ENCODE results near the gene ZFYVE1.
A peak's percentile ranks its signal among the peaks of the same experiment; 100 is the strongest.
"Not testable (repeated sequence)": the region's sequence is repeated elsewhere in the genome, so short reads cannot be mapped to it uniquely, and the experiment has no call there.

The ZFYVE1 gene

DNA sequence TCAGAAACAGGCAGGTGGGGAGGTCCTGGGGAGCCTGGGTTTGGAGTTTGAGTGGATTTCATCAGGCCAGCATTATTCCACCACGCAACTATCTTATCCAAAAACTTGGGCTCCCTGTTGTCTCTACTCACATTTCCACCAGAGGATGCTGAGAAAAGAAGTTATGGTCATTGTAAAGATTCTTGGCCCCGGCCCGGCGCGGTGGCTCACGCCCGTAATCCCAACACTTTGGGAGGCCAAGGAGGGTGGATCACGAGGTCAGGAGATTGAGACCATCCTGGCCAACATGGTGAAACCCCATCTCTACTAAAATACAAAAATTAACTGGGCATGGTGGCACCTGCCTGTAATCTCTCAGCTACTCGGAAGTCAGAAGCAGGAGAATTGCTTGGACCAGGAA, 70.2 kb downstream of the ZFYVE1 start:
- DNase-seq (ENCODE audit: low read depth), result not testable (repeated sequence)

GRCh38 chr14:72952171-72952570, 74.7 kb downstream of the ZFYVE1 start:
- no peak for DNase-seq (ENCODE audit: low read depth)

GRCh38 chr14:72948481-72949138, 78.3 kb downstream of the ZFYVE1 start:
- DNase-seq (ENCODE audit: low read depth), result peak; percentile 49

DNA sequence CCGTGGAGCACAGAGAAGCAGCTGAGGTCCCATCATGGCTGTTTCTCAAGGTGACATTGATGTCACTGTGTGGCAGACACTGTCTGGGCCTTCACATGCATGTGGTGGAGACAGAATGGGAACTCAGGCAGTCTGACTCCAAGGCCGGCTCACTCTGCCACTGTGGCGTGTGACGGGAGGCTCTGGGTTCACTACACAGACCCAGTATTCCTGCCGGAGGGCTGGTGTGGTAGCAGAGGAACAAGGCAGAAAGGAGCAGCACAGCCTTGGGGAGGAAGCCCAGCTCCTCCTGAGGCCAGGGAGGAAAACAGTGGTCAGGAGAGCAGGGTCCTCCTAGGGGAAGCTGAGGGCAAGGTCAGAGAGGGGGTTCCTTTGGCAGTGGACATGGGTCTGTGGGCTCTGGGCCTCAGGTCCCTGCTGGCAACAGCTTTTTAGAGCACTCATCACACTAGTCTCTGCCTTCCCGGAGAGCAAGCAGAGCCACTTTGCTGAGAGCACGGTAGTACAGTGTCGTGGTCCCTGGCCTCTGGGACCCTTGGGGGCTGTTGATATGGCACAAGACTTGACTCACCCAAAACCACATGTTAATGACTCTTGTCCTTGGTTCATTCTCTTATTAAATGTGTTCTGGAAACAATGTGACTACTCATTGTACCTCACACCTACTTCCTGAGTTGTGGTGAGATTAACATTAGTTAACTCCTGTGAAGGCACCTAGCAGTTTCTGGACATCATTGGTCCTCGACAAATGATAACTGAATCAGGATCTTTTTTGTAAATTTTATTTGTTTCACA, 79.3 kb downstream of the ZFYVE1 start:
- no peak for DNase-seq (ENCODE audit: low read depth)

GRCh38 chr14:72946491-72946890, 80.4 kb downstream of the ZFYVE1 start:
- no peak for DNase-seq (ENCODE audit: low read depth)

DNA sequence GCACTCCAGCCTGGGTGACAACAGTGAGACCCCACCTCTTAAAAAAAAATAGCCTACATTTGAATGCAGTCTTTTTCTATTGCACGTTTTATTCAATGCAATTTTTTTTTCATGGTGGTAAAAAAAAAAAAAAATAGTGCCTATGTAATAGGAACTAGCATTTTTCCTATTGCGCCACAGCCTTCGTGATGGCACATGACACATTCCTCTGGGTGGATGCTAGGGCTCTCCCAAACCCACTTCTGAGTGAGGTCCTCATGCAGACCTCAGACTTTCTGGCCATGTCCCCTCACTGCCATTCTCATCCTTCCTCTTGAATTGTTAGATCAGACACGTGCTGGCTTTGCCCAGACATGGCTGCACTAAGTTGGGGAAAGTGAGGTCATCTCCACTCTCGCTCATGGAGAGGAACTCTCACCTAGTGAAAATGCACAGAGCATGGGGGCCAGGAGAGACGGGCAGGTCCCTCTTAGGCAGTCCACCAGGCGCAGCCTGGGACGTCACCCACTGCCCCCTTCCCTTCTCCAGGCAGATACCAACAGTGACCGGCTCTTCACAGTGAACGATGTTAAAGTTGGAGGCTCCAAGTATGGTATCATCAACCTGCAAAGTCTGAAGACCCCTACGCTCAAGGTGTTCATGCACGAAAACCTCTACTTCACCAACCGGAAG, 81.4 kb downstream of the ZFYVE1 start:
- no peak for DNase-seq (ENCODE audit: low read depth)

- no peak for DNase-seq (ENCODE audit: low read depth)
These were observed 83.0 kb downstream of the ZFYVE1 start for GRCh38 chr14:72943876-72944430.

GRCh38 chr14:72942934-72943333, 84.0 kb downstream of the ZFYVE1 start:
- no peak for DNase-seq (ENCODE audit: low read depth)

GRCh38 chr14:72941286-72941985, 85.5 kb downstream of the ZFYVE1 start:
- DNase-seq (ENCODE audit: low read depth), result no peak

DNA sequence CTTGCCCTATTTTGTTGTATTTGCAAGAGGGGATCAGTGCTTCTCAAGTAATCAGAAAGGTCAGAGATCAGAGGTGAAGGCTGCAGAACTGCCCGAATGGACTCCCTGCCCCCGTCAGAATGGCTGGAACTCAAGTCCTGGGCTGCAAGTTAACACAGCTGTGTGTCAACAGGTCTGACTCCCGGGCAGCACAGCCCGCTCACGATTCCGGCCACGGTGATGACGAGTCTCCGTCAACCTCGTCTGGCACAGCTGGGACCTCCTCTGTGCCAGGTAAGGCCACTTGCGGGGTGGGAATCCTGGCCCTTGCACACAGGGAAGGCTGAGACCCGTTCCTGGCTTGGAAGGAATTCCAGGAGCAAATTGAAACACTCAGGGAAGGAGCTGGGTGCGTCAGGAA, 87.3 kb downstream of the ZFYVE1 start:
- no peak for DNase-seq (ENCODE audit: low read depth)

- DNase-seq (ENCODE audit: low read depth), result no peak
These were observed 94.0 kb downstream of the ZFYVE1 start for GRCh38 chr14:72932893-72933292.

DNA sequence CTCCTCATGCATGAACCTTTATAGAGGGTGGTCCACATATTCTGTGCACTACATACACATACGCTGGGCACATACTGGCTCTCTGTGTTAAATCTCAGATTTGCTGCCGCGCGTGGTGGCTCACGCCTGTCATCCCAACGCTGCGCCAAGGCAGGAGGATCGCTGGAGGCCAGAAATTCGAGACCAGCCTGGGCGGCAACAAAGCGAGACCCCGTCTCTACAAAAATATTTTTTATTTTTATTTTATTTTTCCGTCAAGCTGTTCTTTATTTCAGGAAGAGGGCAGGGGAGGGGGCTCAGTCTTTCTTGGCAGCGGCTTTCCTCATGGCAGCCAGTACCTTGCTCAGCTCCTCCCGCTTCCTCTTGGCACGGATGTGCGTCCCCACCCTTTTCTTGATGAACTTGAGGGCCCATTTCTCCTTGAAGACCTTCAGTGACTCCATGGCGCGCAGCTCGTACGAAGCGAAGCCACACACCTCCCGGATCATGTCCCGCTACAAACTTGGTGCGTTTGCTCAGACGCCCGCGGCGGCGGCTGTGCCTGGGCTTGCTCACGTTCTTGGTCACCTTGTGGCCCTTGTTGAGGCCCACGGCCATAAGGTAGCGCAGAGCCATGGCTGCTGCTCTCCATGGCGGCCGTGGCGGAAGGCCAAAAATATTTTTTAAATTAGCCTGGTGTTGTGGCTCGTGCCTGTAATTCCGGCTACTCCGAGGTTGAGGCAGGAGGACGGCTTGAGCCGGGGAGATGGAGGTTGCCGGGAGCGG, 97.4 kb downstream of the ZFYVE1 start:
- no peak for DNase-seq (ENCODE audit: low read depth)

DNA sequence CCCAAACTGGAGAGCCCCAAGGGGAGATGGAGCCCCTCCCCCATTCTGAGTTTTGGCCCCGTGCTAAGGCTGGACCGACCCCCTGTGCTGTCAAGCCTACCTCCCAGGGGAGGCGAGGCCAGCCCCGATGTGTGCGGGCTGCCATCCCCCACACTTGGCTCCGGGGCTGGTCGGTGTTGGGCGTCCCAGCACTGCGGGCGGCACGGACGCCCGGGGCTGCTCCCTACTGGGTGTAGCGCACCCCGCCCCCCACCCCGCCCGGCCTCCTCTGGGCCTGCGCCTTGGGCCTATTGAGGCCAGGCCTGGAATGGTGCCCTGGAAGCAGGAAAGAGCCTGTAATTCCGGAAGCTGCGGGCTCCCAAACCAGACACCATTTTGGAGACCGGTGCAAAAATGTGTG, 98.0 kb downstream of the ZFYVE1 start:
- DNase-seq (ENCODE audit: low read depth), result no peak

DNA sequence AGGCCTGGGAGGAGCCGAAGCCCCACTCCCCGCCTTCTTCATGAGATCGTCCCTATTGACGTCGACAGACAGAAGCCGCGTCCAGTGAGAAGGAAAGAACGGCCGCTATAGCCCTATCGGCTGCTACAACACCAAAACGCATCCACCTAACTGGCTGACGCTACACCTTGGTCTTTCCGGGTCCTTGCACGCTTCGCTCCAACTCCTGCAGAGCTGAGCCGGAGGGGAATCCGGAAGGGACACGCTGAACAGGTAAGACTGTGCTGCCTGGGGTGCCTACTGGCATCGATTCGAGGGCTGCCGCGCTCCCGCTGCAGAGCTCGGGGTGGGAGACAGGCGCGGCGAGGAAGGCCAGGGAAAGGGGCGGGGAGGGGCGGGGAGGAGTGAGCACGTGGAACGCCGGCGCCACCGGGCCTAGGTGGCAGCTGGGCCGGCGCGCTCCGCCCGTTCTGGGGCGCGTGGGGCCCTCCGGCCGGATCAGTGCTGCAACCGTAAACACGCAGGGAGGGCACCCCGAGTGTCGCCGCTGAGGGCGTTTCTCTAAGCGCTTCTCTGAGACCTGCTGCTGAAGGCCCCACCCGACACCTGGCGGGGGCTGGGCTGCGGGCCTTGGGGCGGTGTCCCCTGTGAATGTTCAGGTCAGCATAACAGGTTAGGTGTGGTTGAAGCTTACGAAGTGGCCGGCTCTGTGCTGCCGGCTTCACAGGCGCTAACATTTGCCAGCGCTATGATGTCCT, 100.4 kb downstream of the ZFYVE1 start, which contains the start of gene DCAF4:
TSS of gene DCAF4 (plus strand) at position 173 of the 737 bp plus-strand sequence. CDS start 11,515 bp downstream, outside the sequence.
- peak; percentile 93 for DNase-seq (ENCODE audit: low read depth)

DNA sequence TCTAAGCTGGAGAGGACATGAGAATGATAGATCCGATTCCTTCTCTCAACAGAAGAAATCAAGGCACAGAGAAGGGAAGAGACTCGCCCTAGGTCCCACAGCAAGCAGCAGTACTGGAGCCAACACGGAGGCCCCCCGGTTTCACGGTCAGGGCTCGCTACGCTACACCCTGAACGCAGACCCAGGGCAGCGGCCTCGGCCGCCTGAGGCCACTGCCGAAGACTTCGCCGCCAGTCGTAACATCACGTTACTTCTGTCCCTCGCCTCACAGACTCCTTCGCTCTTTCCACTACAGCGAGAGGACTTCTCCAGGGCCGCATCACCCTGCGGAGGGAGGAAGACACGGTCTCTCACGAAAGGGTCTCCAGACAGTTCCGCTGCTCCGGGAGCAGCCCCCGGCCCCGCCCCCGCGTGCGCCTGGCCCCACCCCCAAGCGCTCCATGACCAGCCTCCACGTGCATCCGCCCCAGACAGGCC, 101.1 kb downstream of the ZFYVE1 start:
- no peak for DNase-seq (ENCODE audit: low read depth)

DNA sequence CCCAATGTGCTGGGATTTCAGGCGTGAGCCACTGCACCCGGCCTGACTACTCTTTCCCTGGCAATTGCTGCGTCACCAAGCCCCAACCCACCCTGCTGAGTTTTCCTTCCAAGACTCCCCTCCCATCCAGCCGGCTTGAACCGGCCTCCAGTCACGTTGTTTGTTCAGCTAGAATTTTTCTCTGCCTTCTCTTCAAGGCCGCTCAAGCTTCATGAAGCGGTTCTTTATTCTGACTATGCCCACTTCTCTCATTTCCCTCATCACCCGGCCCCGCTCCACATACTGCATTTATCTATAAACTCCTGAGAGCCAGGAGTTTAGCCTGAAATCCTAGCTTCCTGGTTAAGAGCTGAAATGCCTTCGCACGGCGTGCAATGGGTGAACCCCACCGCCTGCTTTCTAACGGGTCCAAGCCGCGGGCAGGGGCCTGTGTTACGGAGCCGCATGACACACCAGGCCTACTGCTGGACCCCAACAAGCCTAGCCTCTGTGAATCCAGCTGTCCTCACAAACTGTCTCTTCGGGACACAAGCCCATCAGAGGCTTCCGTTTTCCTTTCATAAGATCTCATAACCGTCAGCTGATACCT, 101.6 kb downstream of the ZFYVE1 start:
- no peak for DNase-seq (ENCODE audit: low read depth)

DNA sequence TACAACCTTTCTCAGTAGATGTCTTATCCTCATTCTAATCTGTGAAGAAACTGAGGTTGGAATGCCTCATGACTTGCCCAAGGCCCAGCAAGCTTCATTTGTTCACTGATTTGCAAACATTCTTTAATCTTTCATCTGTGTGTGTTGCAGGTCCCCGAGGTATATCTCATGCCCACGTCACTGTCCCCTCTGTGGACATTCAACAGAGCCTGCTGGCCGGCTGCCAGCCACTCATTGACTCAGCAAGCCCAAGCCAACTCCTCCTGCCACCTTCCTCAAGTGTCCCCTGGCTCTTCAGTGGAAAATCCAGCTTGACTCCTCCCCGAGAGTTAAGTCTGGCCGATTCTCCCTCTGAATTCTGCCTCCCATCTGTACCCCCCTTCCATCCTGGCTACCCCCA, 102.6 kb downstream of the ZFYVE1 start:
- no peak for DNase-seq (ENCODE audit: low read depth)

- DNase-seq (ENCODE audit: low read depth), result no peak
These were observed 105.5 kb downstream of the ZFYVE1 start for GRCh38 chr14:72921396-72921795.

- DNase-seq (ENCODE audit: low read depth), result no peak
These were observed 106.9 kb downstream of the ZFYVE1 start for GRCh38 chr14:72920008-72920407.

Data from activated T-cell treated with anti-CD3 and anti-CD28 coated beads for 24 hours (primary cell).